SK-N-MC (cell line): ENCODE results near the gene MISP3.

Source experiments
- DNase-seq: peaks from one replicate; pipeline ENCODE4 v3.0.0-alpha.2; 2011; ENCODE audit warnings: low read depth, low spot score
- H3K27ac ChIP-seq: fragments of 200-600 bp; sonication (generic); 2 replicates; pipeline ENCODE4 v1.5.1; 2016; ENCODE audit warnings: mixed run types
- H3K36me3 ChIP-seq: fragments of 200-600 bp; sonication (generic); 2 replicates; pipeline ENCODE4 v1.6.1; 2017; ENCODE audit warnings: antibody characterized with exemption, low read length, mixed read lengths; ENCODE audit not compliant: insufficient read depth
- H3K4me3 ChIP-seq: fragments of 200-600 bp; sonication (generic); 2 replicates; pipeline ENCODE4 v1.5.1; 2016
- H3K9ac ChIP-seq: fragments of 200-600 bp; sonication (generic); 2 replicates; pipeline ENCODE4 v1.8.0; 2017; ENCODE audit warnings: mixed run types, mixed read lengths; ENCODE audit not compliant: insufficient read length
- H3K9me3 ChIP-seq: fragments of 200-600 bp; sonication (generic); 2 replicates; pipeline ENCODE4 v1.6.1; 2017; ENCODE audit warnings: low read depth, mild to moderate bottlenecking, antibody characterized with exemption, low read length, moderate library complexity, mixed read lengths
- EZH2 ChIP-seq: fragments of 200-600 bp; sonication (generic); IDR thresholded peaks from one replicate; pipeline ENCODE4 v1.6.1; 2017; ENCODE audit warnings: antibody characterized with exemption
- FOXP2 ChIP-seq: optimal IDR thresholded peaks from 2 replicates; pipeline ENCODE3; 2011; ENCODE audit warnings: mild to moderate bottlenecking, moderate library complexity; ENCODE audit not compliant: insufficient read depth; ENCODE audit errors: extremely low read length, control extremely low read depth
- POLR2AphosphoS5 ChIP-seq: IDR thresholded peaks from 2 replicates; pipeline ENCODE4 v1.6.1; 2012; ENCODE audit warnings: mild to moderate bottlenecking, low read depth, low read length, borderline replicate concordance

MISP3 gene

DNA sequence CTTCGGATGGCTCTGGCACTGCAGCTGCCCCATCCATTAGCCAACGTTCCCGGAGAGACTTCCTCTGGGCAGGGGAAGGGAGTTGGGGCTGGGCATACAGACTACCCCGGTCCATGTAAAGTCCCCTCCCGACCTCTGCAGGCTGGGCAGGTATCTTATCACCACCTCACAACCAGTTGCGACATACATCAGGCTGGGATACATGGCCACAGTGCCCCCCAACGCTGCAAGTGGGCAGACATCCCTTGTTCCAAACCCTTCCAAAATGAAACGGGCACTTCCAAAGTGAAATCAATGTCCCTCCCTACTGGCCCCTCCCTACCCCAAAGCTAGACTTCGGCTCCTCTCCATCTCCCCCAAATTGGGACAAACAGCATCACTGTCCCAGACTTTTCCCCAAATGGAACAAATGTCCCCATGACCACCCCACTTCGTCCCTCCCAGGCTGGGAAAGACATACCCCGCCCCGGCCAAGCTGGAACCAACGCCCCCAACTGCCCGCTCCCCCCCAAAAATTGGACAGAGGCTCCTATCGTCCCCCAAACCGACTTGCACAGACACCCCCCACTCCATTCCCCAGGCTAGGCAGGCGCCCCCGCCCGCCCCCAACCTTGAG is 15.7 kb upstream of the MISP3 start:
- H3K4me3 ChIP-seq, result peak overlapping the region; percentile 84
- peak overlapping the region; percentile 53 for H3K9ac ChIP-seq
- no peak overlapping the region for H3K27ac ChIP-seq
- TF ChIP-seq EZH2 (no peak), POLR2AphosphoS5 (no peak), FOXP2 (no peak)
- DNase-seq, result no peak
- no peaks in the 10 kb centered on the region for H3K9me3 ChIP-seq
- H3K36me3 ChIP-seq, result peaks cover 7% of the 10 kb centered on the region; the same call in 1 of the 2 replicates

GRCh38 chr19:14058182-14059092 is 14.1 kb upstream of the MISP3 start:
- DNase-seq, result no peak
- TF ChIP-seq EZH2 (no peak), FOXP2 (no peak), POLR2AphosphoS5 (no peak)
- no peak overlapping the region for H3K9ac ChIP-seq

DNA sequence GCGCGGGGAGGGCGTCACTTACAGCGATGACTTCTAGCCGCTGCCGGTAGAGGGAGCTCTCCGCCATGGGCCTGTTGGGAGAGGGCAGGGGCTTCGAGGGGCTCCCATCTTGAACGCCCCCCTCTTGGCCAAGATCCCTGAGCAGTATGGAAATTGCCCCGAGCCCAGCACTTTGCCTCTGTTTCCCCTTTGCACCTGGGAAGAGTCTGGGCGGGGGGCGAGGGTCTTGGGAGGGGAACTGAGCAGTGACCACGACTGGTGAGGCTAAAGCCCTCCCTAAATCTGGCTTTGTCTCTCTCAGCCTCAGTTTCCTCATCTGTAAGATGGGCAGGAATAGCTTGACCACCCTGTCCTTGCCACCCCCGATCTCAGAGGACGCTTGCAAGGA is 13.5 kb upstream of the MISP3 start:
- no peak overlapping the region for H3K9ac ChIP-seq

More at GRCh38 chr19:14058182-14059092, 14.1 kb upstream of the MISP3 start:
- Histone ChIP-seq H3K36me3 (peaks cover 4% of the 10 kb centered on the region; the same call in 1 of the 2 replicates), H3K27ac (no peak overlapping the region), H3K9me3 (no peaks in the 10 kb centered on the region), H3K4me3 (peak overlapping the region; percentile 84)

DNA sequence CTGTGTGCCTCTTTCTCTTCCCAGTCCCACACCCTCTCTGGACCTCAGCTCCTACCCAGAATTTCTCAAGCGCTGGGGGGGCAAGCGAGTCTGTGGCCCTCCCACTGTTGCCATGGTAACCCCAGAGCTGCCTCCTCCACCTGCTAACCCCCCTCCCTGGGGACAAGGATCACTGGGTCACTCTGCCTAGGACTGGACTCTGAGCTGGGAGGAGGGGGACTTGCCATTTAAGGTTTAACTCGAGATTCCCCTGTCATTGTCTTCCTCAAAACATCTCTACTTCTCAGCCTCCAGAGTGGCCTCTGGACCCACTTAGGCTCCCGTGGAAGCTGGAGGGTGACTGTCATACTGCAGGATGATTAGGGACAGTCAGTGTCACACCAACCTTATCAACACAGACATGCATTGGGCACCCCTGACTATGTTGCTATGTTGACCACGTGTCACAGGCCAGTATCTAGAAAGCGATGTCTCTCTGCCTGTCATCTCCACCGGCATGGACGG is 12.9 kb upstream of the MISP3 start:
- Histone ChIP-seq H3K27ac (no peak overlapping the region), H3K9ac (no peak overlapping the region), H3K9me3 (no peaks in the 10 kb centered on the region), H3K36me3 (0 out of 2 replicates have a peak, but pooled peaks cover 2% of the 10 kb centered on the region), H3K4me3 (no peak overlapping the region)
- no peak for DNase-seq
- TF ChIP-seq EZH2 (no peak), FOXP2 (no peak), POLR2AphosphoS5 (no peak)

More for the DNA sequence above, 13.5 kb upstream of the MISP3 start:
- TF ChIP-seq EZH2 (no peak), POLR2AphosphoS5 (no peak), FOXP2 (no peak)
- peaks cover 2% of the 10 kb centered on the region; the same call in 1 of the 2 replicates for H3K36me3 ChIP-seq
- H3K27ac ChIP-seq, result no peak overlapping the region
- no peak overlapping the region for H3K4me3 ChIP-seq
- no peak for DNase-seq
- no peaks in the 10 kb centered on the region for H3K9me3 ChIP-seq

DNA sequence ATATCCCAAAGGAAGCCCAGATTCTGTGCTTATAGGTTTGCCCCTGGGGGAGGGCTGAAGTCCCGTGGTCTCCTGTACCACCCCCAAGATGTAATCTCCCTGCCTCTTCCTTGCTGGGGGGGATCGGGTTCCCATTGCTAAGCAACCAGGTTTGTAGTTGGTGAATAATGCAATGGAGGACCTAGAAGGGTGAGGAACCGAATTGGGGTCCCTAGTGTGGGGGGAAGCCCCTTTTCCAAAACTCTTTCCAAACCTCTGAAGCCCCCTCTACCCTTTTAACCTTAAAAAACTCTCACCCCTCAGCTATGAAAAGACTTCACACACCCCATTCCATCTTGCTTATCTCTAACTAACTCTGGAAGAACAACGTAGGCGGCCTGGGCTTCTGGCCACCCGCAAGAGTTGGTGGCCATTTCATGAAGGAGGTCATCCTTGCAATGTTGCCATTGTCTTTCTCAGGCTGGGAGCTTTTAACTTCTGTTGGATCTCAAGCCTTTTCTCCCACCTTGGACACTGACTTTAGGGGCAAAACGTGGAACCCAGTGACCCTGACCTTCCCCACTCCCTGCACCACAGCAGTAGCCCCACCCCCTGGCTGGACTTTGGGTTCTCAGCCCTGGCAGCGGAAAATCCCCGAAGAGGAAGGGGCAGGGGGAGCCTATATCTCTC is 11.4 kb upstream of the MISP3 start:
- no peaks in the 10 kb centered on the region for H3K9me3 ChIP-seq
- no peak for TF ChIP-seq EZH2
- H3K4me3 ChIP-seq, result no peak overlapping the region
- no peak overlapping the region for H3K9ac ChIP-seq
- no peak overlapping the region for H3K27ac ChIP-seq
- DNase-seq, result no peak
- H3K36me3 ChIP-seq, result no peaks in the 10 kb centered on the region

DNA sequence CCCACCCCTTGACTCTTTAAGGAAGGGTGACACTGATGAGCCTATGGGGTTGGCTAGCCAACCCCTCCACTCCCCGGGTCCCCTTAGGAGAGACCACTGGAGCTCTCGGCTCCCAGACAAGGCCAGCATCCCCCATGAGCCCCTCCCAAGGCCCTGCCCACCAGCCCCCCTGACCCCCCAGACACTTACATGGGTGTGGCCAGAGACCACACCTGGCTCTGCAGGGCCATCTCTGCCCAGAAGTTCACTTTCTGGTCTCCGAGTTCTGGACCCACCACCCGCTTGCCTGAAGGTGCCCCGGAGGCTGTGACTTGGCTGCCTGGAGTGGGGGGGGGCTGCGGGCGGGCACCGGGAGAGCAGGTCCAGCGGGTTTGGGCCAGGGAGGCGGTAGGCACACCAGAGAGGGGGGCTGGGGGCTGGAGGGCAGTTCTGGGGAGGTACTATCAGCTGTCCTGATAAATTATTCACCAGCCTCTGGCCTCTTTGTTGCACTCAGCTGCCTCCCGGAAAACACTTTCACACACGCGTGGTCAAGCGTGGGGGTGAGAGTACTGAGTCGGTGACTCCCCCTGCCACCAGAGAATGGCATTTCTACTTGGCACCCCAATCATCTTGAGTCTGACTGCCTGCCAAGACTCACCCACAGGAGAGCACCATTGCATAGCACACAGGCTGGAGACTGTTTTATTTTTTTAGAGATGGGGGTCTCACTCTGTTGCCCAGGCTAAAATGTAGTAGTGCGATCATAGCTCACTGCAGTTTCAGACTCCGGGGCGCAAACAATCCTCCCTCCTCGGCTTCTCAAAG is 10.6 kb upstream of the MISP3 start, which contains the start of gene PALM3:
Gene PALM3, minus strand, starts transcription at position 326 of the 807 bp plus-strand sequence. Its CDS starts 96 bp downstream, at position 230.
- DNase-seq, result no peak
- no peaks in the 10 kb centered on the region for H3K9me3 ChIP-seq
- H3K4me3 ChIP-seq, result no peak within 1 kb of the TSS
- H3K36me3 ChIP-seq, result no peaks in the 10 kb centered on the region
- H3K9ac ChIP-seq, result no peak within 1 kb of the TSS
- no peak within 1 kb of the TSS for H3K27ac ChIP-seq
- TF ChIP-seq POLR2AphosphoS5 (no peak), FOXP2 (no peak), EZH2 (no peak)

DNA sequence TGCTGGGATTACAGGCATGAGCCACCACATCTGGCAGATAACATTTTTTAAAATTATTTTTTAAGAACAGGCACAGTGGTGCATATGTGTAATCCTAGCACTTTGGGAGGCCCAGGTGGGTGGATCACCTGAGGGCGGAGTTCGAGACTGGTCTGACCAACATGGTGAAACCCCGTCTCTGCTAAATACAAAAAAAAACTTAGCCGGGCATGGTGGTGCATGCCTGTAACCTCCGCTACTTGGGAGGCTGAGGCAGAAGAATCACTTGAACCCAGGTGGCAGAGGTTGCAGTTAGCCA is 10.1 kb upstream of the MISP3 start:
- TF ChIP-seq FOXP2 (no peak), EZH2 (no peak), POLR2AphosphoS5 (no peak)
- H3K9me3 ChIP-seq, result no peaks in the 10 kb centered on the region
- no peak for DNase-seq
- no peak overlapping the region for H3K4me3 ChIP-seq
- H3K36me3 ChIP-seq, result no peaks in the 10 kb centered on the region
- no peak overlapping the region for H3K27ac ChIP-seq
- H3K9ac ChIP-seq, result no peak overlapping the region
